Fibroblast of the aortic adventitia (primary cell): ENCODE measurements around the gene POFUT2. TPM values are rescaled to one million over a fixed set of nuclear protein-coding genes. Genes with fewer than 3 reads are reported as not detected.

Experiments
- DNase-seq: peaks from one replicate; pipeline ENCODE4 v3.0.0-alpha.2; 2010; ENCODE audit warnings: low read depth
- H3K4me3 ChIP-seq: 2 replicates; pipeline ENCODE4 v1.5.1; 2011; ENCODE audit warnings: low read depth, mild to moderate bottlenecking, control low read depth, low read length, moderate library complexity
- CTCF ChIP-seq: IDR thresholded peaks from 2 replicates; pipeline ENCODE4 v1.5.1; 2011; ENCODE audit warnings: mild to moderate bottlenecking, low read length, control low read depth, inconsistent platforms; ENCODE audit not compliant: insufficient read depth
- total RNA-seq: library from RNA; depleted of rRNA; stranded (reverse); fragments of >200 nt; gene quantifications from 2 replicates; pipeline ENCODE4 v1.2.3, GENCODE V29; 2012; ENCODE audit warnings: low replicate concordance

POFUT2 gene
- total RNA-seq, 1 donor = 23.8 TPM

GRCh38 chr21:45304945-45305344 is 17.2 kb upstream of the POFUT2 start:
- no peak for DNase-seq
- no peak overlapping the region for H3K4me3 ChIP-seq
- TF ChIP-seq CTCF = no peak

GRCh38 chr21:45304476-45304830 is 16.8 kb upstream of the POFUT2 start:
- no peak for TF ChIP-seq CTCF
- DNase-seq = no peak
- no peak overlapping the region for H3K4me3 ChIP-seq

GRCh38 chr21:45303751-45304475 is 16.2 kb upstream of the POFUT2 start:
- TF ChIP-seq CTCF = no peak
- DNase-seq = no peak
- H3K4me3 ChIP-seq = no peak overlapping the region

- H3K4me3 ChIP-seq = no peak overlapping the region
- DNase-seq = no peak
- TF ChIP-seq CTCF = no peak
Measured at GRCh38 chr21:45303091-45303615, 15.5 kb upstream of the POFUT2 start.

GRCh38 chr21:45302082-45303061 is 14.7 kb upstream of the POFUT2 start:
- H3K4me3 ChIP-seq = no peak overlapping the region
- no peak for TF ChIP-seq CTCF
- DNase-seq = no peak

- no peak for DNase-seq
- H3K4me3 ChIP-seq = no peak overlapping the region
- no peak for TF ChIP-seq CTCF
Measured at GRCh38 chr21:45301521-45302081, 13.9 kb upstream of the POFUT2 start.
